Activated CD8-positive, alpha-beta memory T cell treated with anti-CD3 and anti-CD28 coated beads for 36 hours (primary cell): ENCODE measurements around the gene CDKAL1. TPM values are rescaled to one million over a fixed set of nuclear protein-coding genes. Genes with fewer than 3 reads are reported as not detected.
"Not testable (repeated sequence)": the region's sequence is repeated elsewhere in the genome, so short reads cannot be mapped to it uniquely, and the experiment has no call there.

ENCODE experiments used
- CTCF ChIA-PET: fragments of 350-600 bp; sonication (Branson Sonifier 250); formaldehyde crosslinking; loops from one replicate; lab custom pipeline; 2021; ENCODE audit warnings: antibody characterized with exemption; lab: Charles Lee
- POLR2A ChIA-PET: fragments of 350-600 bp; sonication (Branson Sonifier 250); formaldehyde crosslinking; loops from one replicate; lab custom pipeline; 2021; ENCODE audit warnings: antibody characterized with exemption; lab: Charles Lee
- total RNA-seq, 2 experiments: library from RNA; stranded (reverse); gene quantifications; one replicate each; pipeline ENCODE4 v1.2.3, GENCODE V29; 2021

The CDKAL1 gene
- total RNA-seq, 2 experiments from 2014 or later = 26.2 to 27.5 TPM

- POLR2A ChIA-PET = no interaction called here
- CTCF ChIA-PET = no interaction called here
Measured at GRCh38 chr6:21037453-21037852, 503.2 kb downstream of the CDKAL1 start.

GRCh38 chr6:21039926-21040325, 505.7 kb downstream of the CDKAL1 start:
- POLR2A ChIA-PET = no interaction called here
- CTCF ChIA-PET = no interaction called here

- ChIA-PET CTCF (no interaction called here), POLR2A (no interaction called here)
Measured at GRCh38 chr6:21045135-21045700, 511.0 kb downstream of the CDKAL1 start.

- ChIA-PET CTCF (no interaction called here), POLR2A (no interaction called here)
Measured at GRCh38 chr6:21046276-21046675, 512.0 kb downstream of the CDKAL1 start.

- ChIA-PET POLR2A (no interaction called here), CTCF (no interaction called here)
Measured at GRCh38 chr6:21048047-21048446, 513.8 kb downstream of the CDKAL1 start.

- ChIA-PET POLR2A (no interaction called here), CTCF (no interaction called here)
Measured at GRCh38 chr6:21049148-21049547, 514.9 kb downstream of the CDKAL1 start.

GRCh38 chr6:21049572-21049971, 515.3 kb downstream of the CDKAL1 start:
- CTCF ChIA-PET = no interaction called here
- POLR2A ChIA-PET = no interaction called here

GRCh38 chr6:21050935-21051334, 516.7 kb downstream of the CDKAL1 start:
- ChIA-PET CTCF (no interaction called here), POLR2A (no interaction called here)

GRCh38 chr6:21051777-21052176, 517.5 kb downstream of the CDKAL1 start:
- POLR2A ChIA-PET = no interaction called here
- CTCF ChIA-PET = no interaction called here

- CTCF ChIA-PET = no interaction called here
Measured at GRCh38 chr6:21053612-21054011, 519.4 kb downstream of the CDKAL1 start.

GRCh38 chr6:21055480-21055879, 521.2 kb downstream of the CDKAL1 start:
- POLR2A ChIA-PET, CTCF ChIA-PET: not testable (repeated sequence)

More at GRCh38 chr6:21053612-21054011, 519.4 kb downstream of the CDKAL1 start:
- POLR2A ChIA-PET = no interaction called here

- POLR2A ChIA-PET = no interaction called here
- CTCF ChIA-PET = no interaction called here
Measured at GRCh38 chr6:21061892-21062291, 527.6 kb downstream of the CDKAL1 start.

- ChIA-PET CTCF (no interaction called here), POLR2A (no interaction called here)
Measured at GRCh38 chr6:21064756-21065340, 530.6 kb downstream of the CDKAL1 start.

GRCh38 chr6:21067521-21067920, 533.3 kb downstream of the CDKAL1 start:
- CTCF ChIA-PET = no interaction called here
- POLR2A ChIA-PET = no interaction called here

GRCh38 chr6:21070620-21071019, 536.4 kb downstream of the CDKAL1 start:
- POLR2A ChIA-PET = no interaction called here
- CTCF ChIA-PET = no interaction called here

GRCh38 chr6:21071780-21072468, 537.7 kb downstream of the CDKAL1 start:
- POLR2A ChIA-PET = no interaction called here
- CTCF ChIA-PET = no interaction called here

- ChIA-PET POLR2A (no interaction called here), CTCF (no interaction called here)
Measured at GRCh38 chr6:21073318-21073839, 539.1 kb downstream of the CDKAL1 start.

GRCh38 chr6:21074484-21074883, 540.2 kb downstream of the CDKAL1 start:
- ChIA-PET CTCF (no interaction called here), POLR2A (no interaction called here)

- ChIA-PET CTCF (no interaction called here), POLR2A (no interaction called here)
Measured at GRCh38 chr6:21075986-21076385, 541.7 kb downstream of the CDKAL1 start.

- POLR2A ChIA-PET = no interaction called here
- CTCF ChIA-PET = no interaction called here
Measured at GRCh38 chr6:21078497-21078896, 544.2 kb downstream of the CDKAL1 start.
